ENCODE measurements around the gene SPDYE16.
"Not testable (repeated sequence)": the region's sequence is repeated elsewhere in the genome, so short reads cannot be mapped to it uniquely, and the experiment has no call there.

SPDYE16 gene

DNA sequence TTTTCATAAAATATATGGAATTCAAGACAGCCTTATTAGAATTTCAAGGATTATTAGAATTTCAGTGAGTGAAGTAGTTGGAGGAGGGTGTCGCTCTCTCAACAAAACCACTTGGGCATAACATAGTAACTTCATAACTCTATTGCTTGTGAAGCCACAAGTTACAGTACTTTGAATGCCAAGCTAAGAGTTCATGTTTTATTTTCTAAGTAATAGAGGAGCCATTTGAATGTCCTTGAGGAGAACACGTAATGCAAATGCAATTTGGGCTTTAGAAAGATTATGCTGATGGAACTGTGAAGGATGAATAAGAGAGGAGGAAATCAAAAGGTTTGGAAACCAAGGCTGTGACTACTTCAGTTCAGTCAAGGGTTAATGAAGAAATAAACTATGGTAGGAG is 32.3 kb upstream of the SPDYE16 start:
- H3K9me3 ChIP-seq (ENCODE audit: control insufficient read depth in 5 of 5, low read length in 5 of 5); H3K4me1 ChIP-seq (ENCODE audit: control insufficient read depth in 5 of 5, insufficient read depth in 5 of 5, low read length in 5 of 5); H3K36me3 ChIP-seq (ENCODE audit: control insufficient read depth in 5 of 5, insufficient read depth in 5 of 5, low read length in 5 of 5); H3K4me3 ChIP-seq (ENCODE audit: low read depth in 1 of 5, low read length in 5 of 5); H3K27me3 ChIP-seq (ENCODE audit: control insufficient read depth in 5 of 5, insufficient read depth in 4 of 5, low read length in 5 of 5); H3K27ac ChIP-seq (ENCODE audit: low read depth, low read length); H3K9ac ChIP-seq (ENCODE audit: low read length in 5 of 5): not testable (repeated sequence)

- H3K27me3 ChIP-seq (ENCODE audit: control insufficient read depth in 5 of 5, insufficient read depth in 4 of 5, low read length in 5 of 5); H3K27ac ChIP-seq (ENCODE audit: low read depth, low read length); H3K4me1 ChIP-seq (ENCODE audit: control insufficient read depth in 5 of 5, insufficient read depth in 5 of 5, low read length in 5 of 5); H3K4me3 ChIP-seq (ENCODE audit: low read depth in 1 of 5, low read length in 5 of 5); H3K9ac ChIP-seq (ENCODE audit: low read length in 5 of 5); H3K36me3 ChIP-seq (ENCODE audit: control insufficient read depth in 5 of 5, insufficient read depth in 5 of 5, low read length in 5 of 5); H3K9me3 ChIP-seq (ENCODE audit: control insufficient read depth in 5 of 5, low read length in 5 of 5): not testable (repeated sequence)
These were observed 29.2 kb upstream of the SPDYE16 start for GRCh38 chr7:76572296-76572695.

DNA sequence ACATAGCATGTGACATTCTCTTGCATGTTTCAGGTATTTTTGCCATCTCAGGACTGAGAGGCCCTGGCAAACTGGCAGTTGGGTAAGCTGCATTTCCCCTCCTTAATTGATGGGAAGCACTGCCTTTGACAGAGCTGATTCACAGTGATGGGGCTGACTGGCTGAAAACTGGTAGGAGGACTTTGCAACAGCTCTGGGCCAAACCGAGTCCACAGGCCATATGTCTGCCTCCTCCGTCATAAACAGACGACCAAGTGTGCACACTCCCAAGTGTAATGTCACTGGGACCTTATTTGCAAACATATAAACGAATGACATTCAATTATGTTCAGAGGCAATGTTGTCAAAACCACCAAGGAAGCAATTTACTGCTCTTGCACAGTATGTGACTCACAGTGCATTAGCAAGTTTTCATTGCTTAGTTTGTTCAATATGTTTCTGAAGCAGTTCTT is 27.3 kb upstream of the SPDYE16 start:
- not testable (repeated sequence) for H3K9ac ChIP-seq (ENCODE audit: low read length in 5 of 5); H3K9me3 ChIP-seq (ENCODE audit: control insufficient read depth in 5 of 5, low read length in 5 of 5); H3K27ac ChIP-seq (ENCODE audit: low read depth, low read length); H3K36me3 ChIP-seq (ENCODE audit: control insufficient read depth in 5 of 5, insufficient read depth in 5 of 5, low read length in 5 of 5); H3K4me1 ChIP-seq (ENCODE audit: control insufficient read depth in 5 of 5, insufficient read depth in 5 of 5, low read length in 5 of 5); H3K4me3 ChIP-seq (ENCODE audit: low read depth in 1 of 5, low read length in 5 of 5); H3K27me3 ChIP-seq (ENCODE audit: control insufficient read depth in 5 of 5, insufficient read depth in 4 of 5, low read length in 5 of 5)

DNA sequence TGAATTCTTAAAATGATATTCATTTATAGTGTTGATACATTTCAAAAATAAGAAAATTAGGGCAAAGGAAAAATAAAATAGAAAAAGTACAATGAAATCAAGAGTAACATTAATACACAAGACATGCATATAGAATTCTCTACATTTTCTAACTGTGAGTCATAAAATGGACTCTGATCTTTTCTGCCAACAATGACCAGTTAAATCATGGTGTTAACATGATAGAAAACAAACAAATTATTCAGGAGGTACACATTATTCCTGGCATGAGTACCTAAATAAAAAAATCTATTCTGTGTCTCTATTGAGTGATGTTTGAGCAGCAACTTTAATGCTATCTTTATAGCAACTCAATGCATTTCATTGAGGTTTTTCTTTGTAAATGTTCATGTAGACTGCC is 25.6 kb upstream of the SPDYE16 start:
- not testable (repeated sequence) for H3K9ac ChIP-seq (ENCODE audit: low read length in 5 of 5); H3K4me1 ChIP-seq (ENCODE audit: control insufficient read depth in 5 of 5, insufficient read depth in 5 of 5, low read length in 5 of 5); H3K27ac ChIP-seq (ENCODE audit: low read depth, low read length); H3K9me3 ChIP-seq (ENCODE audit: control insufficient read depth in 5 of 5, low read length in 5 of 5); H3K4me3 ChIP-seq (ENCODE audit: low read depth in 1 of 5, low read length in 5 of 5); H3K36me3 ChIP-seq (ENCODE audit: control insufficient read depth in 5 of 5, insufficient read depth in 5 of 5, low read length in 5 of 5); H3K27me3 ChIP-seq (ENCODE audit: control insufficient read depth in 5 of 5, insufficient read depth in 4 of 5, low read length in 5 of 5)

GRCh38 chr7:76567753-76568152 is 24.7 kb upstream of the SPDYE16 start:
- H3K9ac ChIP-seq (ENCODE audit: low read length in 5 of 5); H3K9me3 ChIP-seq (ENCODE audit: control insufficient read depth in 5 of 5, low read length in 5 of 5); H3K36me3 ChIP-seq (ENCODE audit: control insufficient read depth in 5 of 5, insufficient read depth in 5 of 5, low read length in 5 of 5); H3K4me1 ChIP-seq (ENCODE audit: control insufficient read depth in 5 of 5, insufficient read depth in 5 of 5, low read length in 5 of 5); H3K4me3 ChIP-seq (ENCODE audit: low read depth in 1 of 5, low read length in 5 of 5); H3K27ac ChIP-seq (ENCODE audit: low read depth, low read length); H3K27me3 ChIP-seq (ENCODE audit: control insufficient read depth in 5 of 5, insufficient read depth in 4 of 5, low read length in 5 of 5): not testable (repeated sequence)

DNA sequence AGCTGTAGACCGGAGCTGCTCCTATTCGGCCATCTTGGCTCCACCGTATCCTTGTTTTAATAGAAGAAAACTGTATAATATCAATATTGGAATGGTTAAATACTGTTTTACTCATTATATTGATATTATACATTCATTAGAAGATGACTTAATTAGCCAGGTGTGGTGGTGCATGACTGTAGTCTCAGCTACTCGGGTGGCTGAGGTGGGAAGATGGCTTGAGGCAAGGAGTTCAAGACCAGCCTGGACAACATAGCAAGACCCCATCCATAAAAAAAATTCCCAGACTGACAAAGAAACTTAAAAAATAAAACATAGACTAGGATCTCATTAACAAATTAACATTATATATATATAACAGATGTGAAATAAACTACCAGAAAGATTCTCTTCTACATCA is 24.2 kb upstream of the SPDYE16 start:
- not testable (repeated sequence) for H3K4me3 ChIP-seq (ENCODE audit: low read depth in 1 of 5, low read length in 5 of 5); H3K9me3 ChIP-seq (ENCODE audit: control insufficient read depth in 5 of 5, low read length in 5 of 5); H3K36me3 ChIP-seq (ENCODE audit: control insufficient read depth in 5 of 5, insufficient read depth in 5 of 5, low read length in 5 of 5); H3K4me1 ChIP-seq (ENCODE audit: control insufficient read depth in 5 of 5, insufficient read depth in 5 of 5, low read length in 5 of 5); H3K27me3 ChIP-seq (ENCODE audit: control insufficient read depth in 5 of 5, insufficient read depth in 4 of 5, low read length in 5 of 5); H3K27ac ChIP-seq (ENCODE audit: low read depth, low read length); H3K9ac ChIP-seq (ENCODE audit: low read length in 5 of 5)

DNA sequence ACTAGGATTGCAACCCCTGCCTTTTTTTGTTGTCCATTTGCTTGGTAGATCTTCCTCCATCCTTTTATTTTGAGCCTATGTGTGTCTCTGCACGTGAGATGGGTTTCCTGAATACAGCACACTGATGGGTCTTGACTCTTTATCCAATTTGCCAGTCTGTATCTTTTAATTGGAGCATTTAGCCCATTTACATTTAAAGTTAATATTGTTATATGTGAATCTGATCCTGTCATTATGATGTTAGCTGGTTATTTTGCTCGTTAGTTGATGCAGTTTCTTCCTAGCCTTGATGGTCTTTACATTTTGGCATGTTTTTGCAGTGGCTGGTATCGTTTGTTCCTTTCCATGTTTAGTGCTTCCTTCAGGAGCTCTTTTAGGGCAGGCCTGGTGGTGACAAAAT is 21.9 kb upstream of the SPDYE16 start:
- H3K27me3 ChIP-seq (ENCODE audit: control insufficient read depth in 5 of 5, insufficient read depth in 4 of 5, low read length in 5 of 5); H3K9ac ChIP-seq (ENCODE audit: low read length in 5 of 5); H3K4me1 ChIP-seq (ENCODE audit: control insufficient read depth in 5 of 5, insufficient read depth in 5 of 5, low read length in 5 of 5); H3K4me3 ChIP-seq (ENCODE audit: low read depth in 1 of 5, low read length in 5 of 5); H3K27ac ChIP-seq (ENCODE audit: low read depth, low read length); H3K9me3 ChIP-seq (ENCODE audit: control insufficient read depth in 5 of 5, low read length in 5 of 5); H3K36me3 ChIP-seq (ENCODE audit: control insufficient read depth in 5 of 5, insufficient read depth in 5 of 5, low read length in 5 of 5): not testable (repeated sequence)

GRCh38 chr7:76561342-76561741 is 18.2 kb upstream of the SPDYE16 start:
- not testable (repeated sequence) for H3K4me1 ChIP-seq (ENCODE audit: control insufficient read depth in 5 of 5, insufficient read depth in 5 of 5, low read length in 5 of 5); H3K4me3 ChIP-seq (ENCODE audit: low read depth in 1 of 5, low read length in 5 of 5); H3K9ac ChIP-seq (ENCODE audit: low read length in 5 of 5); H3K27ac ChIP-seq (ENCODE audit: low read depth, low read length); H3K27me3 ChIP-seq (ENCODE audit: control insufficient read depth in 5 of 5, insufficient read depth in 4 of 5, low read length in 5 of 5); H3K9me3 ChIP-seq (ENCODE audit: control insufficient read depth in 5 of 5, low read length in 5 of 5); H3K36me3 ChIP-seq (ENCODE audit: control insufficient read depth in 5 of 5, insufficient read depth in 5 of 5, low read length in 5 of 5)

GRCh38 chr7:76560157-76560556 is 17.1 kb upstream of the SPDYE16 start:
- H3K9ac ChIP-seq (ENCODE audit: low read length in 5 of 5); H3K9me3 ChIP-seq (ENCODE audit: control insufficient read depth in 5 of 5, low read length in 5 of 5); H3K4me3 ChIP-seq (ENCODE audit: low read depth in 1 of 5, low read length in 5 of 5); H3K27ac ChIP-seq (ENCODE audit: low read depth, low read length); H3K27me3 ChIP-seq (ENCODE audit: control insufficient read depth in 5 of 5, insufficient read depth in 4 of 5, low read length in 5 of 5); H3K4me1 ChIP-seq (ENCODE audit: control insufficient read depth in 5 of 5, insufficient read depth in 5 of 5, low read length in 5 of 5); H3K36me3 ChIP-seq (ENCODE audit: control insufficient read depth in 5 of 5, insufficient read depth in 5 of 5, low read length in 5 of 5): not testable (repeated sequence)

GRCh38 chr7:76559685-76560084 is 16.6 kb upstream of the SPDYE16 start:
- not testable (repeated sequence) for H3K4me1 ChIP-seq (ENCODE audit: control insufficient read depth in 5 of 5, insufficient read depth in 5 of 5, low read length in 5 of 5); H3K36me3 ChIP-seq (ENCODE audit: control insufficient read depth in 5 of 5, insufficient read depth in 5 of 5, low read length in 5 of 5); H3K27me3 ChIP-seq (ENCODE audit: control insufficient read depth in 5 of 5, insufficient read depth in 4 of 5, low read length in 5 of 5)

DNA sequence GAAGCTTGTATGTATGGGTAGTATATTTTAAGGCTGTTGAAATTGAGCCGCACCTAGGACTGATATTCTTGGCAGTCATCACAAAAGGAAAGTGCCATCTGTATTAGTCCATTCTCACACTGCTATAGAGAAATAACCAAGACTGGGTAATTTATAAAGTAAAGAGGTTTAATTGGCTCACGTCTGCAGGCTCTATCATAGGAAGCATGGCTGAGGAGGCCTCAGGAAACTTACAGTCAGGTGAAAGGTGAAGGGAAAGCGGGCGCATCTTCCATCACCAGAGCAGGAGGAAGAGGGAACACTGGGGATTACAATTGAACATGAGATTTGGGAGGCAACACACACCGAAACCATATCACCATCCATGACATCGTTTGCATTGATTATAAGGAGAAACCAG is 8.9 kb upstream of the SPDYE16 start:
- not testable (repeated sequence) for H3K36me3 ChIP-seq (ENCODE audit: control insufficient read depth in 5 of 5, insufficient read depth in 5 of 5, low read length in 5 of 5); H3K4me1 ChIP-seq (ENCODE audit: control insufficient read depth in 5 of 5, insufficient read depth in 5 of 5, low read length in 5 of 5); H3K27ac ChIP-seq (ENCODE audit: low read depth, low read length); H3K9me3 ChIP-seq (ENCODE audit: control insufficient read depth in 5 of 5, low read length in 5 of 5); H3K4me3 ChIP-seq (ENCODE audit: low read depth in 1 of 5, low read length in 5 of 5); H3K9ac ChIP-seq (ENCODE audit: low read length in 5 of 5); H3K27me3 ChIP-seq (ENCODE audit: control insufficient read depth in 5 of 5, insufficient read depth in 4 of 5, low read length in 5 of 5)

More at GRCh38 chr7:76559685-76560084, 16.6 kb upstream of the SPDYE16 start:
- not testable (repeated sequence) for H3K9ac ChIP-seq (ENCODE audit: low read length in 5 of 5); H3K27ac ChIP-seq (ENCODE audit: low read depth, low read length); H3K4me3 ChIP-seq (ENCODE audit: low read depth in 1 of 5, low read length in 5 of 5); H3K9me3 ChIP-seq (ENCODE audit: control insufficient read depth in 5 of 5, low read length in 5 of 5)
